GM12892 (cell line): ENCODE data around the gene DRGX.

Experiments
- POLR2A ChIP-seq: IDR thresholded peaks from 2 replicates; pipeline ENCODE4 v1.6.1; 2011; ENCODE audit warnings: low read depth, low read length, control low read depth
- POLR2AphosphoS5 ChIP-seq: IDR thresholded peaks from 2 replicates; pipeline ENCODE4 v1.6.1; 2011; ENCODE audit warnings: low read depth, low read length, control low read depth
- TAF1 ChIP-seq: IDR thresholded peaks from 2 replicates; pipeline ENCODE4 v1.6.1; 2011; ENCODE audit warnings: low read depth, mild to moderate bottlenecking, control low read depth, low read length, borderline replicate concordance

DNA sequence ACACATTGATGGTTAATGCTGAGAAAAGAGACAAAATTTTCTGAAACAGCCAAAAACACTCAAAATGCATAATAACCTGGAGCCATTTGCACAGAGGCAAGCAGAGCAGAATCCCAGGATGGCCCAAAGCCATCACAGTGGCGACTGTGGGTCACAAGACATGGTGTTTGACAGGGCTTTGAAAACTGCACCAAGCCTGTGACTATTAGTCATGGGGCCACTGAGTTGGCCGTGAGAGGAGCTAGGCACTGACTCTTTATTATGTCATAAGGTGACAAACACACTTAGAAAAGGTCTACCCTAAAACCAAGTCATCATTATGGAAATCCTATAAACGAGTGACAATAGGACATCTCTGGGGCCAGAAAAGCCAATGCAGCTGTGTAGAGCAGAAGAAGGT lies 23.9 kb downstream of the DRGX start:
- TF ChIP-seq POLR2AphosphoS5 (no peak), POLR2A (no peak), TAF1 (no peak)
